HCT116 (cell line): ENCODE measurements around the gene PRELID1. TPM values are rescaled to one million over a fixed set of nuclear protein-coding genes. Genes with fewer than 3 reads are reported as not detected.
A peak's percentile ranks its signal among the peaks of the same experiment; 100 is the strongest.

Source experiments
- ATAC-seq: fragments of 200-7000 bp; cut with Tn5 transposase; 2 replicates; pipeline ENCODE4 v1.9.1; 2020; ENCODE audit warnings: mild to moderate bottlenecking, moderate library complexity
- BruUV-seq: library from RNA; stranded (reverse); fragments of 400-500 nt; replicated peaks from 2 replicates; lab custom pipeline; 2021; lab: Mats Ljungman, UMichigan
- CTCF ChIA-PET: fragments of 300-600 bp; sonication (Branson Sonifier 250); formaldehyde crosslinking; loops from one replicate; lab custom pipeline; 2021; ENCODE audit warnings: antibody characterized with exemption; lab: Charles Lee
- POLR2A ChIA-PET: fragments of 300-600, 350-600 bp; sonication (Branson Sonifier 250); formaldehyde crosslinking; loops from one replicate; lab custom pipeline; 2021; ENCODE audit warnings: antibody characterized with exemption; lab: Charles Lee
- RAD21 ChIA-PET, 2 experiments: fragments of 300-600 bp; sonication (Branson Sonifier 250); formaldehyde crosslinking; loops; one replicate each; lab custom pipeline; 2023; ENCODE audit warnings: low total read pairs in 2 of 2; ENCODE audit not compliant: uncharacterized antibody in 2 of 2, unreplicated experiment in 2 of 2, low non-redundant PET in 1 of 2; lab: Charles Lee
- DNase-seq: peaks from one replicate; pipeline ENCODE4 v3.0.0-alpha.2; 2010; ENCODE audit warnings: low read depth, low spot score
- H2AFZ ChIP-seq: fragments of 200-600 bp; shearing (Covaris generic), sonication (generic); 2 replicates; pipeline ENCODE4 v1.6.1; 2017; ENCODE audit warnings: low read depth, mixed run types, mixed read lengths, antibody characterized with exemption, low read length; ENCODE audit not compliant: poor library complexity, severe bottlenecking
- H3K27ac ChIP-seq: 2 replicates; pipeline ENCODE4 v1.5.1; 2012; ENCODE audit warnings: low read depth, low read length
- H3K27me3 ChIP-seq: fragments of 200-600 bp; sonication (generic); 2 replicates; pipeline ENCODE4 v1.6.1; 2016; ENCODE audit warnings: mixed run types, low read length, mixed read lengths; ENCODE audit not compliant: insufficient read depth
- H3K36me3 ChIP-seq, 2 experiments: fragments of 200-500 bp in 1 of 2; fragments of 200-600 bp in 1 of 2; sonication (Bioruptor generic) in 1 of 2; sonication (generic) in 1 of 2; 2 replicates each; pipeline versions ENCODE4 v1.5.1 to v1.6.1; 2014 to 2016; ENCODE audit warnings: low read length in 2 of 2, inconsistent platforms in 1 of 2, mixed read lengths in 1 of 2, mixed run types in 1 of 2; ENCODE audit not compliant: insufficient read depth in 2 of 2, control insufficient read depth in 1 of 2
- H3K4me1 ChIP-seq, 2 experiments: fragments of 200-600 bp in 1 of 2; sonication (generic) in 1 of 2; 2 replicates each; pipeline versions ENCODE4 v1.5.1 to v1.6.1; 2012 to 2017; ENCODE audit warnings: low read length in 2 of 2, inconsistent platforms in 1 of 2, mild to moderate bottlenecking in 1 of 2, mixed read lengths in 1 of 2, mixed run types in 1 of 2, moderate library complexity in 1 of 2; ENCODE audit not compliant: insufficient read depth in 2 of 2, control insufficient read depth in 1 of 2
- H3K4me2 ChIP-seq: fragments of 200-600 bp; sonication (generic); 2 replicates; pipeline ENCODE4 v1.6.1; 2017; ENCODE audit warnings: mixed run types, low read length, mixed read lengths
- H3K4me3 ChIP-seq, 2 experiments: fragments of 200-600 bp in 1 of 2; sonication (generic) in 1 of 2; replicated peaks in 1 of 2; 2 replicates each; pipeline ENCODE4 v1.5.1; 2011 to 2016; ENCODE audit warnings: low read length in 2 of 2, control low read depth in 1 of 2, low read depth in 1 of 2, mild to moderate bottlenecking in 1 of 2, mixed read lengths in 1 of 2, mixed run types in 1 of 2
- H3K79me2 ChIP-seq: fragments of 200-600 bp; sonication (generic); 2 replicates; pipeline ENCODE4 v1.6.1; 2017; ENCODE audit warnings: mild to moderate bottlenecking, mixed run types, low read length, moderate library complexity, mixed read lengths; ENCODE audit not compliant: insufficient read depth
- H3K9ac ChIP-seq: fragments of 200-600 bp; sonication (generic); 2 replicates; pipeline ENCODE4 v1.6.1; 2016; ENCODE audit warnings: low read length, mixed read lengths
- H3K9me2 ChIP-seq: fragments of 200-600 bp; sonication (generic), shearing (Covaris generic); 2 replicates; pipeline ENCODE4 v1.6.1; 2017; ENCODE audit warnings: mixed run types, mild to moderate bottlenecking, moderate library complexity; ENCODE audit not compliant: insufficient read depth
- H3K9me3 ChIP-seq, 2 experiments: fragments of 200-500 bp in 1 of 2; fragments of 200-600 bp in 1 of 2; sonication (Bioruptor generic) in 1 of 2; sonication (generic) in 1 of 2; 2 replicates each; pipeline ENCODE4 v1.6.1; 2014 to 2017; ENCODE audit warnings: low read length in 2 of 2, mixed read lengths in 2 of 2, inconsistent platforms in 1 of 2, low read depth in 1 of 2, mild to moderate bottlenecking in 1 of 2, mixed run types in 1 of 2, moderate library complexity in 1 of 2; ENCODE audit not compliant: control insufficient read depth in 1 of 2, insufficient read depth in 1 of 2
- H4K20me1 ChIP-seq: fragments of 200-600 bp; sonication (generic), shearing (Covaris generic); 2 replicates; pipeline ENCODE4 v1.6.1; 2017; ENCODE audit warnings: mixed run types, mild to moderate bottlenecking, moderate library complexity; ENCODE audit not compliant: insufficient read depth
- CBX3 ChIP-seq: IDR thresholded peaks from 2 replicates; pipeline ENCODE4 v1.6.1; 2012; ENCODE audit warnings: low read depth
- CTCF ChIP-seq, 3 experiments: fragments of 200-600 bp in 1 of 3; sonication (generic) in 1 of 3; IDR thresholded peaks in 2 of 3; conservative IDR thresholded peaks in 1 of 3; 2 replicates each; pipeline ENCODE4 v1.5.1; 2012 to 2017; ENCODE audit warnings: low read depth in 2 of 3, low read length in 2 of 3, antibody characterized with exemption in 1 of 3, borderline replicate concordance in 1 of 3, control low read depth in 1 of 3, mild to moderate bottlenecking in 1 of 3, mixed read lengths in 1 of 3, mixed run types in 1 of 3, moderate library complexity in 1 of 3; ENCODE audit not compliant: insufficient read depth in 1 of 3
- ELF1 ChIP-seq: IDR thresholded peaks from 2 replicates; pipeline ENCODE4 v1.6.1; 2012; ENCODE audit warnings: low read depth, borderline replicate concordance
- EZH2 ChIP-seq: fragments of 200-600 bp; sonication (generic); IDR thresholded peaks from 2 replicates; pipeline ENCODE4 v1.6.1; 2017; ENCODE audit warnings: antibody characterized with exemption, mixed run types
- FOSL1 ChIP-seq: IDR thresholded peaks from 2 replicates; pipeline ENCODE4 v1.6.1; 2012; ENCODE audit warnings: low read depth
- POLR2A ChIP-seq: IDR thresholded peaks from 2 replicates; pipeline ENCODE4 v1.7.0; 2011; ENCODE audit warnings: borderline replicate concordance; ENCODE audit not compliant: insufficient read depth, insufficient read length; ENCODE audit errors: extremely low read depth
- SP1 ChIP-seq: IDR thresholded peaks from 2 replicates; pipeline ENCODE4 v1.6.1; 2012; ENCODE audit warnings: low read depth
- SRF ChIP-seq: IDR thresholded peaks from 2 replicates; pipeline ENCODE4 v1.6.1; 2012; ENCODE audit warnings: low read depth
- YY1 ChIP-seq: IDR thresholded peaks from 2 replicates; pipeline ENCODE4 v1.6.1; 2011; ENCODE audit warnings: low read length, low read depth, moderate library complexity, mild to moderate bottlenecking; ENCODE audit not compliant: insufficient replicate concordance; ENCODE audit errors: extremely low read depth
- intact Hi-C: fragments of 100-400 bp; cut with micrococcal nuclease; formaldehyde crosslinking; loops from 2 replicates; pipeline ENCODE4 v1.10.0; 2022
- total RNA-seq: library from RNA; stranded (reverse); gene quantifications from one replicate; pipeline ENCODE4 v1.2.1, GENCODE V29; 2021; ENCODE audit not compliant: unreplicated experiment

The PRELID1 gene
- total RNA-seq, 1 experiment from 2014 or later: 223 TPM

DNA sequence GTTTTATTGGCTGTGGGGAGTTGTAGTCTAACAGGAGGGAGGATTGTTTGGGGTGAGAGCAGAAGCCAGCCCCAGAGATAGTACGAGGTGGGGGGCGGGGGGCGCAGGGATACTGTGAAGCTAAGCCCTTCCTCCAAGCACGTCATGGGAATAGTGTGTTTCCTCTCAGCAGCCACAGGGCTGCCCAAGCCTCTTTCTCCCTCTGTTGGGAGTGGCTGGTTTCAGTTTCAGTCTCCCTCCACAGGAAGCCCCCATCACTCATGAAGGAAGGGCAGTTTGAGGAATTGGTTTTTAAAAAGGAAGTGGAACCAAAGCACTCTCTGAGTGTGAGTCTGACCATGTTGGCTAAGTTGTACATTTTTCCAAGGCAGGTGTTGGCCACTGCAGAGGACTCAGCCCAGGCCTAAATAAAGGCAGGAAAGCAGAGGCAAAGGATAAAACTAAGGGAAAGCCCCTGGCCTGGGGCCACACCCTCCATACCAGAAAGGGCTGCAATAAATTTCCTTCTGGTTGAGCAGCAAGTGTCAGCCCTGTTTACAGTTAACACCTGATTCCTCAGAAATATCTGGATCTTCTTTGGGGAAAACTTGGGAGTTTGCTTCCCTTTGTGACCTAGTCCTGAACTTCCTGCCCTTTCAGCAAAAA is 3.2 kb upstream of the PRELID1 start:
- peaks cover under 1% of the 10 kb centered on the region; the same call in 1 of the 2 replicates for H4K20me1 ChIP-seq
- ChIA-PET POLR2A (no interaction called here), RAD21 (no interaction called here), CTCF (interaction anchor here (1.1 to 2.2 kb wide), 3 partner anchors 10 to 187 kb away, joined by 3 to 17 read pairs (median 3); no protein-coding TSS in a partner anchor)
- TF ChIP-seq FOSL1: no peak
- no peak for TF ChIP-seq POLR2A
- TF ChIP-seq CBX3: no peak
- TF ChIP-seq SP1: no peak
- TF ChIP-seq CTCF (IDR thresholded peaks at IDR 0.05 in 2 of 3, conservative IDR thresholded peaks at IDR 0.05 in 1 of 3; ENCODE audit: borderline replicate concordance in 1 of 3, insufficient read depth in 1 of 3, low read depth in 2 of 3, low read length in 2 of 3): no peak
- TF ChIP-seq YY1: no peak
- TF ChIP-seq SRF: no peak
- TF ChIP-seq ELF1: no peak
- TF ChIP-seq EZH2: no peak
- no peaks in the 10 kb centered on the region for H3K9me2 ChIP-seq
- peaks cover 19 to 56% of the 10 kb centered on the region in 2 experiments for H3K4me1 ChIP-seq
- H3K79me2 ChIP-seq: peaks cover 20% of the 10 kb centered on the region
- no peaks in the 10 kb centered on the region for H3K9me3 ChIP-seq
- H3K4me3 ChIP-seq: no peak overlapping the region
- no peak overlapping the region for H3K27ac ChIP-seq
- H3K4me2 ChIP-seq: peak overlapping the region; percentile 92
- ATAC-seq (no peak), DNase-seq (no peak)
- H3K36me3 ChIP-seq: peaks cover 4 to 8% of the 10 kb centered on the region in 2 experiments; a peak in 2 of 4 replicates
- no TSS peak for BruUV-seq
- no peaks in the 10 kb centered on the region for H3K27me3 ChIP-seq
- H2AFZ ChIP-seq: no peak overlapping the region
- intact Hi-C loops: loop anchor here (2.0 to 10.0 kb wide), 3 partner anchors 186 to 646 kb away; no protein-coding TSS in a partner anchor
- H3K9ac ChIP-seq: peak overlapping the region; percentile 30; the same call in 1 of the 2 replicates
